Measurements from ENCODE around the gene CBFA2T3. TPM values are rescaled to one million over a fixed set of nuclear protein-coding genes. Genes with fewer than 3 reads are reported as not detected.
A peak's percentile ranks its signal among the peaks of the same experiment; 100 is the strongest.

Gene CBFA2T3
- total and polyA plus RNA-seq, 2 of the 13 experiments (the other 11 are each of a cell fraction or from before 2014, with no cell fraction given) = 0.05 TPM; not detected in 1

GRCh38 chr16:88896238-88897070 lies 80.6 kb downstream of the CBFA2T3 start:
- CTCF ChIA-PET (ENCODE audit: low intra/inter-chr PET ratio, low total read pairs) = no interaction called here
- BruUV-seq (replicated peaks) = no TSS peak
- Histone ChIP-seq H4K20me1 (ENCODE audit: insufficient read depth, low read length) (peaks cover 4% of the 10 kb centered on the region; the same call in 1 of the 2 replicates), H3K9me3 (ENCODE audit: low read length) (no peaks in the 10 kb centered on the region), H3K4me1 (ENCODE audit: insufficient read depth, low read length) (peaks cover 5% of the 10 kb centered on the region), H3K79me2 (ENCODE audit: insufficient read depth, low read length) (no peaks in the 10 kb centered on the region), H3K27ac (ENCODE audit: extremely low read length, insufficient read depth, low read length) (no peak overlapping the region), H3K4me2 (ENCODE audit: low read depth, low read length) (no peak overlapping the region), H2AFZ (ENCODE audit: low read length) (no peak overlapping the region), H3K9ac (ENCODE audit: insufficient read depth, low read depth, low read length) (no peak overlapping the region), H3K36me3 (replicated peaks in 1 of 2; ENCODE audit: control insufficient read depth in 1 of 2, insufficient read depth in 2 of 2, low read length in 2 of 2) (no peaks in the 10 kb centered on the region), H3K27me3 (ENCODE audit: control insufficient read depth in 1 of 2, insufficient read depth in 2 of 2, low read length in 2 of 2) (peaks cover 62 to 96% of the 10 kb centered on the region in 2 experiments), H3K4me3 (replicated peaks in 1 of 3; ENCODE audit: insufficient read depth in 1 of 3, low read depth in 2 of 3, low read length in 3 of 3) (no peak overlapping the region)
- peak; percentile 12 for ATAC-seq
- DNase-seq (ENCODE audit: low spot score) = no peak
- POLR2A ChIA-PET = no interaction called here
- in situ Hi-C loops (cut with HindIII; ENCODE audit: extremely low pct_ligation_motif_present, low pct_unique_long_range_greater_than_20kb) = no loop called here
- WGBS (ENCODE audit: low lambda C conversion rate) = 23% methylated on average over 24 of the region's 57 CpGs
- no peak for FAIRE-seq
- intact Hi-C loops (cut with micrococcal nuclease; ENCODE audit: unreplicated experiment) = no loop called here
- TF ChIP-seq HNF4A (CRISPR knock-in tag; IDR thresholded peaks at IDR 0.05) (no peak), ZBTB38 (CRISPR knock-in tag; IDR thresholded peaks at IDR 0.05) (no peak), EED (CRISPR knock-in tag; IDR thresholded peaks at IDR 0.05) (0 out of 2 replicates have a peak, but pooled peaks have one; percentile 36)

GRCh38 chr16:88895335-88895734 lies 81.7 kb downstream of the CBFA2T3 start:
- Histone ChIP-seq H3K9ac (ENCODE audit: insufficient read depth, low read depth, low read length) (no peak overlapping the region), H2AFZ (ENCODE audit: low read length) (no peak overlapping the region), H3K27me3 (ENCODE audit: control insufficient read depth in 1 of 2, insufficient read depth in 2 of 2, low read length in 2 of 2) (peaks cover 63 to 96% of the 10 kb centered on the region in 2 experiments), H3K79me2 (ENCODE audit: insufficient read depth, low read length) (no peaks in the 10 kb centered on the region), H4K20me1 (ENCODE audit: insufficient read depth, low read length) (peaks cover 4% of the 10 kb centered on the region; the same call in 1 of the 2 replicates), H3K36me3 (replicated peaks in 1 of 2; ENCODE audit: control insufficient read depth in 1 of 2, insufficient read depth in 2 of 2, low read length in 2 of 2) (no peaks in the 10 kb centered on the region), H3K9me3 (ENCODE audit: low read length) (no peaks in the 10 kb centered on the region), H3K4me1 (ENCODE audit: insufficient read depth, low read length) (no peaks in the 10 kb centered on the region), H3K4me3 (replicated peaks in 1 of 3; ENCODE audit: insufficient read depth in 1 of 3, low read depth in 2 of 3, low read length in 3 of 3) (no peak overlapping the region), H3K4me2 (ENCODE audit: low read depth, low read length) (no peak overlapping the region), H3K27ac (ENCODE audit: extremely low read length, insufficient read depth, low read length) (no peak overlapping the region)
- POLR2A ChIA-PET = no interaction called here
- FAIRE-seq (no peak), ATAC-seq (no peak), DNase-seq (ENCODE audit: low spot score) (no peak)
- in situ Hi-C loops (cut with HindIII; ENCODE audit: extremely low pct_ligation_motif_present, low pct_unique_long_range_greater_than_20kb) (no loop called here), intact Hi-C loops (cut with micrococcal nuclease; ENCODE audit: unreplicated experiment) (no loop called here)
- CTCF ChIA-PET (ENCODE audit: low intra/inter-chr PET ratio, low total read pairs) = no interaction called here
- no TSS peak for BruUV-seq (replicated peaks)
- WGBS (ENCODE audit: low lambda C conversion rate) = 25% methylated on average over 8 of the region's 22 CpGs
- no peak for TF ChIP-seq GTF3A (CRISPR knock-in tag; conservative IDR thresholded peaks at IDR 0.05)
- no peak for TF ChIP-seq ASH2L (IDR thresholded peaks at IDR 0.05; ENCODE audit: insufficient read length, low read depth, low read length)
- TF ChIP-seq ZNF329 (CRISPR knock-in tag; IDR thresholded peaks at IDR 0.05; ENCODE audit: low read depth) = no peak
- no peak for TF ChIP-seq CBX2 (IDR thresholded peaks at IDR 0.05; ENCODE audit: low read depth, low read length)
- TF ChIP-seq CBX2 (CRISPR knock-in tag; IDR thresholded peaks at IDR 0.05; ENCODE audit: low read depth) = no peak
- no peak for TF ChIP-seq HNF4G (IDR thresholded peaks at IDR 0.05; ENCODE audit: borderline replicate concordance, low read depth, low read length)
- TF ChIP-seq HNF4G (CRISPR knock-in tag; IDR thresholded peaks at IDR 0.05; ENCODE audit: borderline replicate concordance, low read depth) = no peak
- TF ChIP-seq ZNF235 (CRISPR knock-in tag; IDR thresholded peaks at IDR 0.05; ENCODE audit: borderline replicate concordance) = no peak
- TF ChIP-seq MEIS2 (CRISPR knock-in tag; IDR thresholded peaks at IDR 0.05) = no peak
- TF ChIP-seq HOXA3 (CRISPR knock-in tag; IDR thresholded peaks at IDR 0.05) = no peak
- TF ChIP-seq ZNF563 (CRISPR knock-in tag; IDR thresholded peaks at IDR 0.05) = no peak
- no peak for TF ChIP-seq ARHGAP35 (CRISPR knock-in tag; IDR thresholded peaks at IDR 0.05; ENCODE audit: borderline replicate concordance)
- TF ChIP-seq GFI1 (CRISPR knock-in tag; IDR thresholded peaks at IDR 0.05; ENCODE audit: borderline replicate concordance) = no peak
- TF ChIP-seq ZNF333 (CRISPR knock-in tag; IDR thresholded peaks at IDR 0.05; ENCODE audit: borderline replicate concordance) = no peak

Data from HepG2 (cell line).